ENCODE measurements around the gene MS4A8.

DNA sequence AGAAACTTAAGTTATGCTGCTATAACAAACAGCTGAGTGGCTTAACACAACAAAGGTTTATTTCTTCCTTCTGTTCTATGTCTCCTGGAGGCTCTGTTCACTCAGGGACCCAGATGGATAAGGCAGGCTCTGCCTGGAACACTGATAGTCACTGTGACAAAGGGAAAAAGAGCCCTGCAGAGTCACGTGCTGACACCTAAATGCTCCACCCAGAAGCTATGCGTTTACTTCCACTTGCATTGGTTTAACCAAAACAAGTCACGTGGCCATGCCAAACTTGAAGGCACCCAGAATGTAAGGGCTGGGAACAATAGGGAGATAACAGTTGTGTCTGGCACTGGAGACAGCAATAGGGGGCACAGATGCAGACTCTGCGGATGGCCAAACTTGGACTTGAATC, 53.9 kb downstream of the MS4A8 start:
- TF ChIP-seq TCF4 (CRISPR knock-in tag; IDR thresholded peaks at IDR 0.05; ENCODE audit: borderline replicate concordance) (no peak), CREB5 (CRISPR knock-in tag; IDR thresholded peaks at IDR 0.05; ENCODE audit: low read depth) (no peak), ZFP30 (CRISPR knock-in tag; IDR thresholded peaks at IDR 0.05) (no peak)

Measured in SK-N-SH treated with all-trans-retinoic acid at 6 μM for 48 hours (cell line).